ENCODE measurements around the gene CLN5.

- TF ChIP-seq, protein P1, sequence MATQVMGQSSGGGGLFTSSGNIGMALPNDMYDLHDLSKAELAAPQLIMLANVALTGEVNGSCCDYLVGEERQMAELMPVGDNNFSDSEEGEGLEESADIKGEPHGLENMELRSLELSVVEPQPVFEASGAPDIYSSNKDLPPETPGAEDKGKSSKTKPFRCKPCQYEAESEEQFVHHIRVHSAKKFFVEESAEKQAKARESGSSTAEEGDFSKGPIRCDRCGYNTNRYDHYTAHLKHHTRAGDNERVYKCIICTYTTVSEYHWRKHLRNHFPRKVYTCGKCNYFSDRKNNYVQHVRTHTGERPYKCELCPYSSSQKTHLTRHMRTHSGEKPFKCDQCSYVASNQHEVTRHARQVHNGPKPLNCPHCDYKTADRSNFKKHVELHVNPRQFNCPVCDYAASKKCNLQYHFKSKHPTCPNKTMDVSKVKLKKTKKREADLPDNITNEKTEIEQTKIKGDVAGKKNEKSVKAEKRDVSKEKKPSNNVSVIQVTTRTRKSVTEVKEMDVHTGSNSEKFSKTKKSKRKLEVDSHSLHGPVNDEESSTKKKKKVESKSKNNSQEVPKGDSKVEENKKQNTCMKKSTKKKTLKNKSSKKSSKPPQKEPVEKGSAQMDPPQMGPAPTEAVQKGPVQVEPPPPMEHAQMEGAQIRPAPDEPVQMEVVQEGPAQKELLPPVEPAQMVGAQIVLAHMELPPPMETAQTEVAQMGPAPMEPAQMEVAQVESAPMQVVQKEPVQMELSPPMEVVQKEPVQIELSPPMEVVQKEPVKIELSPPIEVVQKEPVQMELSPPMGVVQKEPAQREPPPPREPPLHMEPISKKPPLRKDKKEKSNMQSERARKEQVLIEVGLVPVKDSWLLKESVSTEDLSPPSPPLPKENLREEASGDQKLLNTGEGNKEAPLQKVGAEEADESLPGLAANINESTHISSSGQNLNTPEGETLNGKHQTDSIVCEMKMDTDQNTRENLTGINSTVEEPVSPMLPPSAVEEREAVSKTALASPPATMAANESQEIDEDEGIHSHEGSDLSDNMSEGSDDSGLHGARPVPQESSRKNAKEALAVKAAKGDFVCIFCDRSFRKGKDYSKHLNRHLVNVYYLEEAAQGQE (IDR thresholded peaks at IDR 0.05; ENCODE audit: unreplicated experiment): no peak
- no peak for TF ChIP-seq CREB1 (CRISPR knock-in tag; IDR thresholded peaks at IDR 0.05; ENCODE audit: low read depth)
- TF ChIP-seq, protein P2, sequence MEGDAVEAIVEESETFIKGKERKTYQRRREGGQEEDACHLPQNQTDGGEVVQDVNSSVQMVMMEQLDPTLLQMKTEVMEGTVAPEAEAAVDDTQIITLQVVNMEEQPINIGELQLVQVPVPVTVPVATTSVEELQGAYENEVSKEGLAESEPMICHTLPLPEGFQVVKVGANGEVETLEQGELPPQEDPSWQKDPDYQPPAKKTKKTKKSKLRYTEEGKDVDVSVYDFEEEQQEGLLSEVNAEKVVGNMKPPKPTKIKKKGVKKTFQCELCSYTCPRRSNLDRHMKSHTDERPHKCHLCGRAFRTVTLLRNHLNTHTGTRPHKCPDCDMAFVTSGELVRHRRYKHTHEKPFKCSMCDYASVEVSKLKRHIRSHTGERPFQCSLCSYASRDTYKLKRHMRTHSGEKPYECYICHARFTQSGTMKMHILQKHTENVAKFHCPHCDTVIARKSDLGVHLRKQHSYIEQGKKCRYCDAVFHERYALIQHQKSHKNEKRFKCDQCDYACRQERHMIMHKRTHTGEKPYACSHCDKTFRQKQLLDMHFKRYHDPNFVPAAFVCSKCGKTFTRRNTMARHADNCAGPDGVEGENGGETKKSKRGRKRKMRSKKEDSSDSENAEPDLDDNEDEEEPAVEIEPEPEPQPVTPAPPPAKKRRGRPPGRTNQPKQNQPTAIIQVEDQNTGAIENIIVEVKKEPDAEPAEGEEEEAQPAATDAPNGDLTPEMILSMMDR (conservative IDR thresholded peaks at IDR 0.05; ENCODE audit: low read depth in 2 of 2): no peak
- no peak for TF ChIP-seq POLR2AphosphoS5 (IDR thresholded peaks at IDR 0.05; ENCODE audit: low read depth)
Measured at GRCh38 chr13:76993021-76993420, 1.1 kb downstream of the CLN5 start.

Data from GM23338 (cell line).